ENCODE measurements around the gene PARP15. TPM values are rescaled to one million over a fixed set of nuclear protein-coding genes. Genes with fewer than 3 reads are reported as not detected.

PARP15 gene
- total RNA-seq, 2 experiments from 2014 or later = 41.6 to 41.8 TPM

GRCh38 chr3:122618614-122619013 lies 41.2 kb downstream of the PARP15 start:
- ChIA-PET CTCF (no interaction called here), POLR2A (no interaction called here)
- Mint-ChIP-seq H3K27me3 (no peaks in the 10 kb centered on the region), H3K27ac (no peak overlapping the region), H3K4me1 (ENCODE audit: low read depth) (no peaks in the 10 kb centered on the region), H3K4me3 (no peak overlapping the region), H3K36me3 (ENCODE audit: low read depth) (peaks cover 73% of the 10 kb centered on the region), H3K9me3 (no peaks in the 10 kb centered on the region)
- TF ChIP-seq CTCF (IDR thresholded peaks at IDR 0.05) = no peak
- no peak overlapping the region for H3K27ac ChIP-seq (ENCODE audit: low read depth in 1 of 2, low read length in 2 of 2)
- ATAC-seq (ENCODE audit: poor library complexity) = no peak
- intact Hi-C loops (cut with DNase I, micrococcal nuclease) = no loop called here
- no peak for DNase-seq
- no peaks in the 10 kb centered on the region for H3K4me1 ChIP-seq (ENCODE audit: insufficient read depth, low read length)
- peaks cover 73% of the 10 kb centered on the region for H3K36me3 ChIP-seq (ENCODE audit: insufficient read depth, low read length)
- no peak overlapping the region for H3K4me3 ChIP-seq (ENCODE audit: low read length)
- H3K9me3 ChIP-seq (ENCODE audit: control insufficient read depth in 1 of 2, insufficient read depth in 1 of 2, low read length in 2 of 2) = no peaks in the 10 kb centered on the region
- H3K27me3 ChIP-seq (ENCODE audit: control insufficient read depth in 1 of 2, insufficient read depth in 2 of 2, low read length in 2 of 2) = no peaks in the 10 kb centered on the region

GRCh38 chr3:122619040-122619439 lies 41.6 kb downstream of the PARP15 start:
- H3K9me3 Mint-ChIP-seq = no peaks in the 10 kb centered on the region
- H3K4me3 Mint-ChIP-seq = no peak overlapping the region
- DNase-seq (no peak), ATAC-seq (ENCODE audit: poor library complexity) (no peak)
- no peaks in the 10 kb centered on the region for H3K27me3 ChIP-seq (ENCODE audit: control insufficient read depth in 1 of 2, insufficient read depth in 2 of 2, low read length in 2 of 2)
- TF ChIP-seq CTCF (IDR thresholded peaks at IDR 0.05) = no peak
- H3K27ac Mint-ChIP-seq = no peak overlapping the region
- ChIA-PET CTCF (no interaction called here), POLR2A (no interaction called here)
- no peaks in the 10 kb centered on the region for H3K9me3 ChIP-seq (ENCODE audit: control insufficient read depth in 1 of 2, insufficient read depth in 1 of 2, low read length in 2 of 2)
- H3K27me3 Mint-ChIP-seq = no peaks in the 10 kb centered on the region
- peaks cover 74% of the 10 kb centered on the region for H3K36me3 ChIP-seq (ENCODE audit: insufficient read depth, low read length)
- H3K27ac ChIP-seq (ENCODE audit: low read depth in 1 of 2, low read length in 2 of 2) = no peak overlapping the region
- intact Hi-C loops (cut with DNase I, micrococcal nuclease) = no loop called here
- H3K4me1 ChIP-seq (ENCODE audit: insufficient read depth, low read length) = no peaks in the 10 kb centered on the region
- H3K4me3 ChIP-seq (ENCODE audit: low read length) = no peak overlapping the region
- peaks cover 76% of the 10 kb centered on the region for H3K36me3 Mint-ChIP-seq (ENCODE audit: low read depth)
- H3K4me1 Mint-ChIP-seq (ENCODE audit: low read depth) = no peaks in the 10 kb centered on the region

GRCh38 chr3:122620399-122620798 lies 42.9 kb downstream of the PARP15 start:
- Mint-ChIP-seq H3K4me1 (ENCODE audit: low read depth) (no peaks in the 10 kb centered on the region), H3K27ac (no peak overlapping the region), H3K36me3 (ENCODE audit: low read depth) (peaks cover 84% of the 10 kb centered on the region), H3K27me3 (no peaks in the 10 kb centered on the region), H3K4me3 (no peak overlapping the region), H3K9me3 (no peaks in the 10 kb centered on the region)
- no peak overlapping the region for H3K4me3 ChIP-seq (ENCODE audit: low read length)
- POLR2A ChIA-PET = no interaction called here
- CTCF ChIA-PET = no interaction called here
- no peaks in the 10 kb centered on the region for H3K4me1 ChIP-seq (ENCODE audit: insufficient read depth, low read length)
- intact Hi-C loops (cut with DNase I, micrococcal nuclease) = no loop called here
- no peaks in the 10 kb centered on the region for H3K9me3 ChIP-seq (ENCODE audit: control insufficient read depth in 1 of 2, insufficient read depth in 1 of 2, low read length in 2 of 2)
- no peak for TF ChIP-seq CTCF (IDR thresholded peaks at IDR 0.05)
- DNase-seq (no peak), ATAC-seq (ENCODE audit: poor library complexity) (no peak)
- H3K27me3 ChIP-seq (ENCODE audit: control insufficient read depth in 1 of 2, insufficient read depth in 2 of 2, low read length in 2 of 2) = no peaks in the 10 kb centered on the region
- peaks cover 70% of the 10 kb centered on the region for H3K36me3 ChIP-seq (ENCODE audit: insufficient read depth, low read length)
- H3K27ac ChIP-seq (ENCODE audit: low read depth in 1 of 2, low read length in 2 of 2) = no peak overlapping the region

All from CD4-positive, alpha-beta T cell (primary cell).